Activated T-helper 9 cell treated with anti-CD3 and anti-CD28 coated beads, Interleukin-2, amount 50 U/mL, for 16 hours (primary cell): ENCODE results near the gene KCNK5.

ENCODE experiments used
- DNase-seq: peaks from one replicate; pipeline ENCODE4 v3.0.0-alpha.2; 2020; ENCODE audit warnings: low read depth

KCNK5 gene, protein sequence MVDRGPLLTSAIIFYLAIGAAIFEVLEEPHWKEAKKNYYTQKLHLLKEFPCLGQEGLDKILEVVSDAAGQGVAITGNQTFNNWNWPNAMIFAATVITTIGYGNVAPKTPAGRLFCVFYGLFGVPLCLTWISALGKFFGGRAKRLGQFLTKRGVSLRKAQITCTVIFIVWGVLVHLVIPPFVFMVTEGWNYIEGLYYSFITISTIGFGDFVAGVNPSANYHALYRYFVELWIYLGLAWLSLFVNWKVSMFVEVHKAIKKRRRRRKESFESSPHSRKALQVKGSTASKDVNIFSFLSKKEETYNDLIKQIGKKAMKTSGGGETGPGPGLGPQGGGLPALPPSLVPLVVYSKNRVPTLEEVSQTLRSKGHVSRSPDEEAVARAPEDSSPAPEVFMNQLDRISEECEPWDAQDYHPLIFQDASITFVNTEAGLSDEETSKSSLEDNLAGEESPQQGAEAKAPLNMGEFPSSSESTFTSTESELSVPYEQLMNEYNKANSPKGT

DNA sequence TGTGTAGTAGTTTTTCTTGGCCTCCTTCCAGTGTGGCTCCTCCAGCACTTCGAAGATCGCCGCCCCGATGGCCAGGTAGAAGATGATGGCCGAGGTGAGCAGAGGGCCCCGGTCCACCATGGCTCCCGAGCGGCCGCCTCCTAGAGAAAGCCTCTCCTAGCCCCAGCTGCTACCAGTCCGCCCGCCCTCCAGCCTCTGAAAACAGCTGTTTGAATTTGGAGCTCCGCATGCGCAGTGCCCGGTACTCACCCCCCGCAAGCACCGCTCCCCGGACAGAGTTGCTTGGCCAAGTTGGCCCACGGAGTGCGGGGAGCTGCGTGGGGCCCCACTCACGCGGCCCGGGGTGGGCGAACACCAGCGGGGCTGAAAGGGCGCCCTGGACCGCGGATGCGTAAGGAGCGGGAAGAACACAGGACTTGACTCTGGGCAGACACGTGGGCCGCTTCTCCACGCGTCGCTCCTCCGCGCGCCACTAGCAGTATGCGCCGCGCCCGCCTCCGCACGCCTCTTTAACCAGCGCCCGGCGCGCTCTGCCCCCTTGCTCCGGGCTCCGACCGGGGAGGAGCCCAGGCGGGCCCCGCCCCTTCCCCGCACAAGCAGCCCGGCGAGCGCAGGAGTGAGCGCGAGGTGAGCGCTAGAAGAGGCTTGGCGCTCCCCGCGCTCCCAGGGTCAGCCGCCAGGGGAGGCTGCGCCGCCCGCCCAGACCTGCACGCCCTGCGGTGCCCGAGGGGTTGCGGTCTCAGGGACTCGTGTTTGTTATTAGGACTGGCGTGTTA lies at the start of gene KCNK5:
KCNK5 (minus strand) TSS at position 484 of the 776 bp plus-strand sequence; CDS start at position 120, 364 bp downstream.
- peak; percentile 50 for DNase-seq

DNA sequence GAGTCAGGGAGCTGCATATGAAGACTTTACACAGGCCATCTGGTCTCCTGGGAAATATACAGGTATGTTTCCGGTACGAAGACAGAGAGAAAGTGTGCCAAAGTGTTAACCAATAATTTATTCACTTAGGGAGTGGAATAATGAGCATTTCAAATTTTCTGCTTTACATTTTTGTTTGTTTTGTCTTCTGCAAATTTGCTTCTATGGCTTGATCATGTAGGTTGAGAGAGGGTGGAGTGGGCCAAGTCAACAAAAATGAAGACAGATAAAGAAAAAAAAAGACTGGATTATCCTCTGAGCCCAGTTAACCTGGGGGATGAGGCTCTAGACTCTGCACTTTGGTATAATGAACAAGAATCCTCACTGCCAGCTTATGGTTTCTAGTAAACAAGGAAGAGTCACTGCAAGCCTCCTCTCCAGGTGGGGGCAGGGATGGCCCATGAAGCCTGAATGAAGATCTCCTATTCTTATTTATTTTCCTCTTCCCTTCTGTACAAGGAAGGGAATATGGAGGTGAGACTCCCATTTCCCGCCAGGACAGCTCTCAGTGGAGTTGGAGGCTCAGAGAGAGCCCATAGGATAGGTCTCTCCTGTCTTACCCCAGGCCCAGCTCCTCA lies 47.2 kb upstream of the KCNK5 start:
- no peak for DNase-seq

DNA sequence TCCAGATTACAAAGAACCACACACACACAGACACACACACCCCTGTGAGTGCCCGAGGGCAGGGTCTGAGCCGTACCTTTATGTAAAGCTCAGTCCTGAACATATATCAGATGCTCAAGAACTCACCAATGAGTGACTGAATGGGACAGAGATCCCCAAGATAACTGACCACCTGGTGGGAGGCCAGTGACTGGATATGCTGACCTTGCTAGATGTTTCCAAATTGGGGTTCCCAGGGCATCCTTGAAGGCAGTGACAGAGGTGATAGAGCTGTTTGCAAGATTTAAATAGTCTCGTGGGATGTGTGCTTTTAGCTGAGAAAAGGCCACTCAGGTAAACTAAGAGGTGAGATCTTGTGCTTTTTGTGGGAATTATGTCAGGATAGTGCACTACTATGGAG lies 45.6 kb upstream of the KCNK5 start:
- no peak for DNase-seq

DNA sequence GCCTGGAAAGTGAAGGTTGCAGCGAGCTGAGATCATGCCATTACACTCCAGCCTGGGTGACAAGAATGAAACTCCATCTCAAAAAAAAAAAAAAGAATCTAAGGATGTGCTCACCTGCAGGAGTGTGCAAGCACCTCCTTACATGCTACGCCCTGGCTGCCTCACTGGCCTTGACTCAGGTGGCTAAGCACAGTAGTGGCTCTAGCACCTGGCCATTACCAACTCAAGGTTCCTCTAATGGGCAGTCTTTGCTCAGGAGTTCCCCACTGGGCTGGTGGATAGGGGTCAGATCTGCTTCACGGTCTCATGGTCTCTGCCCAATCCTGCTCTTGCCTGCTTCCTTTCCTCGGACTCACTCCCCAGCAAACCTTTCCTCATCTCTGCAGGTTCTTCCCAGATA lies 45.2 kb upstream of the KCNK5 start:
- no peak for DNase-seq

DNA sequence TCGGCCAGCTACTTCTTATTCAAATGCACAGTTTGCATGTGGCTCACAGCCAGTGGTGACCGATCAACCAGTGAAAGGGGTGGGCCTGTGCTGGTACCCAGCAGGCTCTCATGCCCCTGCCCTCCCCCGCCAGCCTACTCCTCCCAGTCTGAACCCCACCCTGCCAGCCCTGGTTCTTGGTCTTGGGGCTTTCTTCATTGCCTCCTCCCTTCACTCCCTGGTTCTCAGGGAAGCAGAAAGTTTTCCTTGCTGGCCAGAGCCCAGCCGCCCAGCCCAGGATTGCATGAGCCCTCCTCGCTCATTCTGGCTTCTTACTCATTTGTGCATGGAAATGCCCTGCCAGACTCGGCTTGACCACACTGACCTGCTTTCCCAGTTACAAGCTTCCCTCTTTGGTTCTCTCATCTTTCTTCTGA lies 44.1 kb upstream of the KCNK5 start:
- DNase-seq = no peak

DNA sequence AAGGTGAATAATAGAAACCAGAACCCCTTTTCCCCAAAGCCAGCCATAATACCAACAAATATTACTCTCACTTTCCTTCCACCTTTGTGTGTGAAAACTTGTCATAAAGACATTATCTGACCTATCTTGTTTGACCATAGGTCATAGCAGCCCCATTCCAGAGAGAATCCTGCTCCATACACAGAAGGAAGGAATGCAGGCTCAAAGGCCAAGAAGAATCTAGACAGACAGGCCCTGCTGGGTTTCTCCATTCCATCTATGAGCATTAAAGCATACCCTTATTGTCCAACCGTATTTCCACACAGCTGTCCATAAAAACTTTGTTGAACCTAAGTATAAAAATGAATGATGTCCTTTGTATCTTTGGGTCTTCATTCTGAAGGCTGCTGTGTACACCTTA lies 40.7 kb upstream of the KCNK5 start:
- no peak for DNase-seq

DNA sequence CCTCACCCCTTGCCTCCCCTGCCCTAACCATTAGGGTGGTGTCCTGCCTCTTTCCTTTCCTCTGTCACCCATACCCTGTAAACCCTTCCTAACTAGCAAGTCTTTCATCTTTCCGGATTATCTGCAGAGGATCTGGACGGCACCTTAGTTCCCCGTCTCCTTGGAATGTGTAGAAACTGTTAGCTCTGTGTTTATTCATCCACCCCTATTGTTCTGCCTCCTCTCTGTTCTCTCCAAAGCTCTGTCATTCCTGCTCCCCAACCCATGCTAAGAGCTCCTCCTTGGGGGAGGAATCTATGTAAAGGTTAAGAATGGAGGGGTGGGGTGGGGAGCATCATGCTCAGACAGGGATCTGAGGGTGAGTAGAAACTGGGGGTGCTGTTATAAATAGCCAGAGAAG lies 39.4 kb upstream of the KCNK5 start:
- no peak for DNase-seq

DNA sequence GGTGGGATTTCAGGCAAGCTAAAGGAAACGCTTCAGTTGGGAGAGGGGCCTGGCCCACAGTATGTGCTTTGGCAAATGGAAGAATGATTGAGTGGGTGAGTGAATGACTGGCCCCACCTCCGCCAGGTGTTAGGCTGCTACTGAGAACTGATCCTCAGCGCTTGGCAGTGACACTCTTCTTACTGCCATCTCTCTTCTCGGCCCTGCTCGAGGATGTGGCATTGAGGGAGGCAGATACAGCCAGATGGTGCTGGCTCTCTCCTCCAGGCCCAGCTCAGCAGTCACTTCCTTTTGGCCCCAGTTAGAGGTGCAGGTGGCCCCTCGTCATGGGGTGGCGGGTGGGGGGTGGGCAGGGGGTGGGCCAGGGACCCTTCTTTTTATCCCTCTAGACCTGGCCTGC lies 38.9 kb upstream of the KCNK5 start:
- no peak for DNase-seq

DNA sequence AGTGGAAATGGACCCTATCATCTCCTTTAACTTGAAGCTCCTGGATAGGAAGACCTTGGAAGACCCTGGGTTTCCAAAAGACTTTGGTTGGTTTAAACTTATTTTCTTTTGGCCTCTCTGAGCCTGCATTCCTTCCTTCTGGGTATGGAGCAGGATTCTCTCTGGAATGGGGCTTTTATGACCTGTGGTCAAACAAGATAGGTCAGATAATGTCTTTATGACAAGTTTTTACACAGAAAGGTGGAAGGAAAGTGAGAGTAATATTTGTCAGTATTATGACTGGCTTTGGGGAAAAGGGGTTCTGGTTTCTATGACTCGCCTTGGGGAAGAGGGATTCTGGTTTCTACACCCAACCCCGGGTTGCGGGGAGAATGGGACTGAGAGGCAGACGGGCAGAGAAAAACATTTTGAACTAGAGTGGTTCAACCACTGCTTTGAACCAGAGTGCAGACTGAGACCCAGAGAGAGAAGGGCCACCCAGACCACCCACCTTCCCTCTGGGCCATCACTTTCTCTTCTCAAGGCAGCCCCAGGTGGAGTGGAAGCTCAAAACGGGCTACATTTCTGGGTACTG lies 37.6 kb upstream of the KCNK5 start:
- DNase-seq = no peak

DNA sequence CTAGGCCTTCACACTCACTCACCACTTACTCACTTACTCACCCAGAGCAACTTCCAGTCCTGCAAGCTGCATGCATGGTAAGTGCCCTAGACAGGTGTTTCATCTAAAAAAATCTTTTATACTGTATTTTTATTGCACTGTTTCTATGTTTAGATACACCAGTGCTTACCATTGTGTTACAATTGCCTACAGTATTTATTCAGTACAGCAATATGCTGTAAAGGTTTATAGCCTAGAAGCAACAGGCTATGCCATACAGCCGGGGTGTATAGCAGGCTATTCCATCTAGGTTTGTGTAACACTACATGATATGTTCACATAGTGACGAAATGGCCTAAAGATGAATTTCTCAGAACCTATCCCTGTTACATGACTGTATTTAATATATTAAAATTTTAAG lies 37.1 kb upstream of the KCNK5 start:
- no peak for DNase-seq

DNA sequence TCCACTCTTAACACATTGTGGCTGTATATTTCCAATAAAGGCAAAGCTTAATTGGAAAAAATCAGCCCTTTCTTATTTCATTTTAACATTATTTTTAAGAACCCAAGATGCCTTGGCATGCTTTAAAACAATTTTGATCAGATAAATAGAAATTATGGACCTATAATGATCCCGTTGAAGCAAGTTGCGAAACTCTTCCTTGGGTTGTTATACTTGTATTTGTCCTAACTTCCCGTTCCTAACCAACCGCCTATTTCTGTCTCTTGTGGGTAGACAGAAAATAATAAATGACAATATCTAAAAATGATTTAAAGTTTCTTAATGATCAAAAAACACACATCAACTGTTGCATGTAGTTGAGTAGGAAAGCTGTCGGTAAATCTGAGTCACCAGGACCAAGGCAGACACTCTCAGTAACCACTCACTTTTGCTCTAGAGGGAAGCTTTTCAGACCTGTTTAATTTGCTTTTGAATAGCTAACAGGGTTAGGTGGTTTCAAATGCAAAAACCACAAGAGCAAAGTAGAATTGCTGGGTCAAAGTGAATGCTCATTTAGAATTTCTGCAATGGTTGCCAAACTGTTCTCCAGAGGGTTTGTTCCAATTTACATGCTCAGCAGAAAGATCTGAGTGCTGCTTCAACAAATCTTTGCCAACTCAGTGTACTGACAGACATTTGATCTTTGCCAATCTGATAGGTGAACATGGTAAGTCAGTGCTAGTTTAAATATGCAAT lies 34.2 kb upstream of the KCNK5 start:
- DNase-seq = no peak

DNA sequence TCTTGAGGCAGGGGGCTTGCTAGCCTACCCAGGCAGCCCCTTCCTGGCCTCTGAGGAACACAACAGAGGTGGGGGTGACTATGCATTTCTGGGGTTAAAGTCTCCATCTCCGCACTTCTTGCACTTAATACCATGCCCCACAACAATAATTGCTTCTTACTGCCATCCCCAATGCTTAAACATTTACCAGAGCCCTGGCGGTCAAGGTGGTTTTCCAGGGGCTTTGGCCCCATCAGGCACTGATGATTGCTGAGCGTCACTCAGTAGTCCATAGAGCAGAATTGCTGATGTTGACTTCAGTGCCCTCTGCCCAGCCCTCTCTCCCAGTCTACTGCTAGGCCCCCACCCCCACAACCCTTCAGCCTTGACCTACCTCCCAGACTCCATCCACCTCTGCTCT lies 32.5 kb upstream of the KCNK5 start:
- no peak for DNase-seq

DNA sequence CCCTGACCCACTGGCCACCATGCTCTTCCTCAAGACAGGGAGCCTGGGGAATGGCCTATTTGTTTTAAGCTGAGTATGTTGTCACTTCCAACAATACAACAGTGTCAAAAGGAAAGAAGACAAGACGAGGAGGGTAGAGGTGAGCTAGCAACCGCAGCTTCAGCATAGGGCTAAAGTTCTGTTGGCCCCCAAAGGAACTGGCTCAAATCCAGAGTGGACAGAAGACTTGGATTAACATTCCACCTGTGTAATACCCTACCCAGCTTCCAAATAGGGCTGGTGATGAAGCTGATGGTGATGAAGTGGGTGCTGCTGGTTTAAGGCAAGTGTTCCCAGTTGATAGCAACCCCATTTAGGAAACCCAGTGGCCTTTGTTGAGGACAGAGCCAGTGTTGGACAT lies 31.7 kb upstream of the KCNK5 start:
- DNase-seq = no peak

DNA sequence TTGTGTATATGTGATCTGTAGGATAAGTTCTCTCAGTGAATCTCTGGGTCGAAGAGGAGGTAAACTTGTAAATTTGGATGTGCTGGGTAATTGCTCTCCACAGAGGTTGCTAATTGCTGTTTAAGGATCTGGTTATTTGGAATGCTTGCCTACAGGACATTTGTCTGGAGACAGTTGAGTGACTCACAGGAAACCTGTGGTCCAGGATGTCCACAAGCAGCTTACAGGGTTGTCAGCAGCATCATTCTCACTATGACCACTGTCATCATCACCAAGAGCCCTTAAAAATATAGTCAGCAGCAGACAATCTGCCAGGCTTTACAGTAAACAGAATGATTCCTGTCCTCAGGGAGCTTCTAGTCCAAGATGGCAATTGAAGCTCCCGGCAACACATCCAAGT lies 31.2 kb upstream of the KCNK5 start:
- DNase-seq = no peak

DNA sequence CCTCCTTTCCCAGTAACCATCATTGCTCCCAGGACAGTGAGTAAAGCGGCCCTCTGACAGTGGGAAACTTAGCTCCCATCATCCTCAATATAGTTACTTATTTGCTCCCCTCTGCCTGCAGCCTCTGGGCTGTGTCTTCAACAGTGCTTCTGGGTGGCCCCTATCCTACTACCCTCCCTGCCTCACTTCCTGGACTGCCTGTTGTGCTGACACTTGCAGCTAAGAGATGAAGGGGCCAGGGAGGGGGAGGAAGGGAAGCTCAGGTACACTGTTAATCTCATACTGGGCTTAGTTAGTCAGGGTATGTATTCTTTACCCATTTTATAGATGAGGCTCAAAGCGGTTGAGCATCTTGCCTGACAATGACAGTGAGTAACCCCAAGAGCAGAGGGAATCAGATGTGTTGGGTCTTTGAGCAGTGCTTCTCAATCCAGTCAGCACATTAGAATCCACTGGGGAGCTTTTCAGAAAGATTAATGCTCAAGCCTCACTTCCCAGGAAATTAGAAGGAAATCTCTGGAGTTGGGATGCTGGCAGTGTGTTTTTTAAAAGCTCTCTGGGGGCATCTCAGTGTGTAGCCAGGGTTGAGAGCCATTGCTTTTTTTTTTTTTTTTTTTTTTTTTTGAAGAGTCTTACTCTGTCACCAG lies 27.1 kb upstream of the KCNK5 start:
- no peak for DNase-seq

DNA sequence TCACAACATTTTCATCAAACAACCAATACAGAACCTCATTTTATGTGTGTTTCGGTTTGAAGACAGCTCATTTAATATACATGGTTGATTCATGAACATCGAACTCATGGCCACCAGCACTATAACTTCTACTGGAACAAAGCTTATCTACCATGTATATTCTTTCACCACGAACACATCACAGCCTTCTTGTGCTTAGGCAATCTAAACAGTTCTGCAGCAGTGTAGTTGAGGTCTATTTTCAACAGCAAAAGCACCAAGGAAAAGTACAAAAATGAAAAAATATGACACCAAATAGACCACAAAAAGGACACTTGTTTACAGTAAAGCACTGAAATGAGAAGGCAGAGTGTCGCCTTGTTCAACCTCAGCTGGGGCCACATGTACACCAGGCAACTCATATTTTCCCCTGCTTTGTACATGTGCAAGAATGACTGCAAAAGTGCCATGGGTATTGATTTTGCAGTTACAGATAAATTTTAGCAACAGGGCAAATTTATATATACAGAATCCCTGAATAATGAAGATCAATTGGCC lies 25.8 kb upstream of the KCNK5 start:
- DNase-seq = no peak

DNA sequence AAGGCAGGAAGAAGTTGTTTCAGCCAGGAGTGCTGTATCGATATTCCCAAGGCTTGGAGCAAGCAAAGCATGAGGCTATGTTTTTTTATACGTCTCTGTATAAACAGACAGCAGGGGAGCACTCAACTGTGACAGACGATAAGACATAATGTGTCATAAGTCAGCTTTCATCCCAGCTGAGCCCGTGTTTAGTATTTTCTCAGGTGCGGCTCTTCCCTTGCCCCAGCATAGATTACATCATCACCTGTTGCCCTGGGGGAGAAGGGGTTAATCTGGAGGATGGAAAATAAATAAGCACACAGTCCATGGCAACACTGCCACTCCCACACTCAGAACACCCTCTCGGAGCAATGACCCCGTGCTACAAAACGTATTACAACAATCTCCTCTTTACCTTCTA lies 22.1 kb upstream of the KCNK5 start:
- DNase-seq = no peak

DNA sequence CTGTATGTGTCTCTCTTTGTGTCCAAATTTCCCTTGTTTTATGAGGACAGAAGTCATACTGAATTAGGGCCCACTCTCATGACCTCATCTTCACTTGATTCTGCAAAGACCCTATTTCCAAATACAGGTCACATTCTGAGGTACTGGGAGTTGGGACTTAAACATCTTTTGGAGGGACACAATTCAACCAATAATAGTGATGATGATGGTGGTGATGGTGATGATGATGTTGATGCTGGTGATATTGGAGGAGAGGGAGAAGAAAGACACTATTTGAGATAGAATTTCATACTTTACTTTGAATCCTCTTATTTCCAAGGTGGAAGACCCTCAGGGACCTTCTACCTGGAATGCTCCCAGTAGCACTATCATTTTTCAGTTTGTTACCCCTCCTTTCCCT lies 21.2 kb upstream of the KCNK5 start:
- no peak for DNase-seq

DNA sequence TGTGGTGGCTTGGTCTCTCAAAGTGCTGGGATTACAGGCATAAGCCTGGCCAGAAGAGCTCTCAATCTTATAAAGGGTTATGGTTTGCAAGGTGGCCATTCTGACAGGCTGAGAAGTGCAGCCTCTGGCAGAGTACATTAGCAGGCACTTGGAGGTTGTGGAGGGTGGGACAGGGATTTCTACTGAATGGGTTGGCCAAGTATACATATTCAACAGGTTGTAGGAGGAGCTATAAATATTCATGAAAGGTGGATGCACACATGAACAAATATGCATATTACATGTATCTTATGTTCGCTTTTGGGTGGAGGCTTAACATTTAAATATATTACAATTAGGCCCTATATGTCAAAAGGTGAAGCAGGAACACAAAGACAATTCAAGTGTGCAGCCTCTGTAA lies 20.0 kb upstream of the KCNK5 start:
- no peak for DNase-seq

DNA sequence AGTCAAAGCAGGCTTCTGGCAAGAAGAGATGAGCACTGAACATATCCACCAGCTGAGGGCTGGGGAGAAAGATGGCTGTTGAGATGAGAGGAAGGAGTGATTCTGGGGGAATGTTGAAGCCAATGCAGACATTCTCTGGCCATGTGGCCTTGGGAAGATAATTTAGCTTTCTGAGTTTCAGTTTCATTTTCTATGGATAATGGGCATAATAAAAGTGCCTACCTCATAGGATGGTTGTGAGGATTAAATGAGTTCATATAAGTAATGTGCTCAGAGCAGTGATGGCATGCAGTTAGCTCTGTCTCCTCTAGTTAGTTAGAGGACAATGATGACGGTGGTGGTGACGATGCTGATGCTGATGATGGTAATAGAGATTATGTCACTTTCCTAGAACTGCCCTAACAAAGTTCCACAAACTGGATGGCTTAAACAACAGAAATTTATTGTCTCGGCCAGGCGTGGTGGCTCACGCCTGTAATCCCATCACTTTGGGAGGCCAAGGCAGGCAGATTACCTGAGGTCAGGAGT lies 18.5 kb upstream of the KCNK5 start:
- no peak for DNase-seq

DNA sequence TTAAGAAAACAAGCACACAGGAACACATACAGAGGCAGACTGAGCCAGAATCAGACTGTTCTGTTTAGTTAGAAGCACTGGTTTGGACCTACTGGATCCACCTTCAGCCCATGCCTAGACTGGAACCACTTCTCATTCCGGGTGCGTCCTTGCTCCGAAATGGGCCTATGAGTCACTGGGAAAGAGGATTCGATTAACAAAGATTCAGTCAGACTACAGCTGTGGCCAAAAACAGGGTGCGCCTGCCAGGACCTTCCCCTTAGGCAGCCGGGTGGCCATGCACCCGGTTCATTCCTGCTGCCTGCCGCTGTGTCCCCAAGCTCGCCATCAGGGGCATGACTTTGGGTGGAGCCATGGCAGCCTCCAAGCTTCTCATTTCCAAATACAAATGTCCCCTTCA lies 14.5 kb upstream of the KCNK5 start:
- no peak for DNase-seq
